Measurements from ENCODE around the gene BMAL2.

- TF ChIP-seq POLR2A (IDR thresholded peaks at IDR 0.05; ENCODE audit: borderline replicate concordance, extremely low read depth, insufficient read depth, insufficient read length), result no peak
- no peak for TF ChIP-seq EZH2phosphoT487 (IDR thresholded peaks at IDR 0.05; ENCODE audit: borderline replicate concordance)
- no peak for TF ChIP-seq CTCF (IDR thresholded peaks at IDR 0.05 in 2 of 3, conservative IDR thresholded peaks at IDR 0.05 in 1 of 3; ENCODE audit: borderline replicate concordance in 1 of 3, insufficient read depth in 1 of 3, low read depth in 2 of 3, low read length in 2 of 3)
- TF ChIP-seq CBX3 (IDR thresholded peaks at IDR 0.05; ENCODE audit: low read depth), result no peak
Measured at GRCh38 chr12:27334721-27335082, 2.1 kb downstream of the BMAL2 start.

Data from HCT116 (cell line).